K562 (cell line): ENCODE data around the gene ZNF512B. TPM values are rescaled to one million over a fixed set of nuclear protein-coding genes. Genes with fewer than 3 reads are reported as not detected.

Source experiments
- ARID4B ChIP-seq: sonication (generic); formaldehyde crosslinking; IDR thresholded peaks from 2 replicates; pipeline ENCODE4 v1.8.0; 2022; ENCODE audit warnings: mild to moderate bottlenecking, missing genetic modification reagents
- CEBPZ ChIP-seq: fragments of 150-350 bp; IDR thresholded peaks from 2 replicates; pipeline ENCODE4 v1.6.1; 2014; ENCODE audit warnings: low read depth, mild to moderate bottlenecking, low read length, borderline replicate concordance
- HDGF ChIP-seq: fragments of 450-650 bp; IDR thresholded peaks from 2 replicates; pipeline ENCODE4 v1.6.1; 2016
- HMGN3 ChIP-seq: IDR thresholded peaks from 2 replicates; pipeline ENCODE4 v1.6.1; 2011; ENCODE audit warnings: borderline replicate concordance, low read depth, mild to moderate bottlenecking, mixed read lengths, low read length; ENCODE audit not compliant: insufficient read length; ENCODE audit errors: extremely low read depth
- JUND ChIP-seq, 2 experiments: IDR thresholded peaks; 2 replicates in 1 of 2; 3 replicates in 1 of 2; pipeline ENCODE4 v1.6.1; 2011; ENCODE audit warnings: borderline replicate concordance in 2 of 2, low read depth in 2 of 2, low read length in 2 of 2, improper control_type of control experiment in 1 of 2, missing biosample characterization in 1 of 2, missing genetic modification characterization in 1 of 2, missing genetic modification reagents in 1 of 2
- NONO ChIP-seq, 2 experiments: fragments of 200-400 bp in 1 of 2; fragments of 450-650 bp in 1 of 2; formaldehyde crosslinking in 1 of 2; IDR thresholded peaks; 2 replicates each; pipeline ENCODE4 v1.6.1; 2017; ENCODE audit warnings: low read depth in 2 of 2, mild to moderate bottlenecking in 2 of 2, moderate library complexity in 2 of 2, low read length in 1 of 2
- NRF1 ChIP-seq, 2 experiments: fragments of 450-650 bp; IDR thresholded peaks in 1 of 2; conservative IDR thresholded peaks in 1 of 2; 2 replicates each; pipeline ENCODE4 v1.6.1; 2014; ENCODE audit warnings: mild to moderate bottlenecking in 2 of 2
- POLR3G ChIP-seq: IDR thresholded peaks from 2 replicates; pipeline ENCODE4 v1.6.1; 2011; ENCODE audit not compliant: insufficient read length, insufficient replicate concordance; ENCODE audit errors: extremely low read depth
- RAD21 ChIP-seq, 2 experiments: fragments of 250-450 bp in 1 of 2; fragments of 450-650 bp in 1 of 2; sonication (Bioruptor Pico) in 1 of 2; formaldehyde crosslinking in 1 of 2; IDR thresholded peaks in 1 of 2; conservative IDR thresholded peaks in 1 of 2; 2 replicates each; pipeline versions ENCODE4 v1.4.0 to v1.8.0; 2020 to 2022; ENCODE audit warnings: mild to moderate bottlenecking in 2 of 2, moderate library complexity in 1 of 2
- SP1 ChIP-seq: sonication (generic); formaldehyde crosslinking; IDR thresholded peaks from 2 replicates; pipeline ENCODE4 v1.8.1; 2022; ENCODE audit warnings: mild to moderate bottlenecking, missing genetic modification reagents
- SRSF9 ChIP-seq: fragments of 200-400 bp; formaldehyde crosslinking; IDR thresholded peaks from 2 replicates; pipeline ENCODE4 v1.6.1; 2017; ENCODE audit warnings: low read depth, low read length, borderline replicate concordance
- YBX1 ChIP-seq: fragments of 450-650 bp; IDR thresholded peaks from 2 replicates; pipeline ENCODE4 v1.7.1; 2016; ENCODE audit warnings: mild to moderate bottlenecking
- ZBTB7A ChIP-seq: IDR thresholded peaks from 2 replicates; pipeline ENCODE4 v1.6.1; 2011; ENCODE audit warnings: low read depth, mild to moderate bottlenecking, low read length, moderate library complexity, borderline replicate concordance; ENCODE audit not compliant: control insufficient read depth
- ZNF140 ChIP-seq: fragments of 250-450 bp; sonication (Bioruptor Pico); IDR thresholded peaks from 2 replicates; pipeline ENCODE4 v1.8.0; 2021; ENCODE audit warnings: moderate library complexity, mild to moderate bottlenecking, inconsistent platforms
- ZNF184 ChIP-seq: sonication (generic); formaldehyde crosslinking; IDR thresholded peaks from 2 replicates; pipeline ENCODE4 v1.5.0; 2020; ENCODE audit warnings: missing genetic modification reagents
- ZNF41 ChIP-seq: fragments of 250-450 bp; sonication (Bioruptor Pico); conservative IDR thresholded peaks from 2 replicates; pipeline ENCODE4 v1.4.0; 2020; ENCODE audit warnings: mild to moderate bottlenecking
- ZNF436 ChIP-seq: fragments of 250-450, 450-650 bp; sonication (Bioruptor Pico); formaldehyde crosslinking; IDR thresholded peaks from 2 replicates; pipeline ENCODE4 v1.7.0; 2020; ENCODE audit warnings: mild to moderate bottlenecking
- ZNF699 ChIP-seq: fragments of 250-450 bp; sonication (Bioruptor Pico); IDR thresholded peaks from 2 replicates; pipeline ENCODE4 v1.8.0; 2021; ENCODE audit warnings: mild to moderate bottlenecking, moderate library complexity; ENCODE audit not compliant: insufficient replicate concordance
- ZNF785 ChIP-seq: fragments of 250-450 bp; sonication (Bioruptor Pico); IDR thresholded peaks from 2 replicates; pipeline ENCODE4 v1.4.0; 2020; ENCODE audit warnings: mild to moderate bottlenecking
- polyA plus RNA-seq, 8 experiments: library from polyadenylated mRNA; depleted of rRNA in 4 of 8; stranded (reverse) in 5 of 8; unstranded in 3 of 8; fragments of >200 nt; fragmentation: Nextera tagmentation in 2 of 8; fragmentation: Illumina TruSeq in 1 of 8; extraction: Ambion mirVana in 2 of 8; extraction: Trizol in 1 of 8; gene quantifications; 2 replicates each; pipeline versions ENCODE4 v1.2.1 to v1.2.3, GENCODE V29; 2011 to 2014; ENCODE audit warnings: inconsistent platforms in 1 of 8, missing spikeins in 1 of 8
- total RNA-seq, 7 experiments: library from RNA; depleted of rRNA in 6 of 7; stranded (reverse); fragments of >200 nt in 6 of 7; fragmentation: Illumina TruSeq in 2 of 7; extraction: Trizol in 2 of 7; gene quantifications; 2 replicates each; pipeline versions ENCODE4 v1.2.1 to v1.2.3, GENCODE V29; 2011 to 2021; ENCODE audit warnings: low replicate concordance in 1 of 7

The ZNF512B gene
- total and polyA plus RNA-seq, 9 of the 15 experiments (the other 6 are each of a cell fraction or from before 2014, with no cell fraction given) = 0.01 to 27.8 (median 8.2) TPM

GRCh38 chr20:63973636-63974401, 4.1 kb upstream of the ZNF512B start (continued):
- TF ChIP-seq SRSF9 (no peak), YBX1 (no peak), ARID4B (CRISPR knock-in tag) (peak; percentile 66), ZNF184 (CRISPR knock-in tag) (no peak), POLR3G (no peak), ZNF785 (no peak), HMGN3 (peak; percentile 35), ZNF41 (CRISPR knock-in tag) (no peak), ZNF699 (CRISPR knock-in tag) (no peak), SP1 (CRISPR knock-in tag) (peak; percentile 80), CEBPZ (no peak), HDGF (no peak), ZNF140 (CRISPR knock-in tag) (no peak), NRF1 (conservative IDR thresholded peaks at IDR 0.05 in 1 of 2, IDR thresholded peaks at IDR 0.05 in 1 of 2) (peak; percentile 62 to 73), JUND (IDR thresholded peaks at IDR 0.05; ENCODE audit: borderline replicate concordance, low read depth, low read length) (0 out of 2 replicates have a peak, but pooled peaks have one; percentile 38), JUND (tag; IDR thresholded peaks at IDR 0.05; ENCODE audit: borderline replicate concordance, low read depth, low read length) (no peak; the same call in 2 of the 3 replicates), ZNF436 (CRISPR knock-in tag) (no peak), RAD21 (CRISPR knock-in tag; conservative IDR thresholded peaks at IDR 0.05 in 1 of 2, IDR thresholded peaks at IDR 0.05 in 1 of 2) (peak; percentile 90 to 91), NONO (IDR thresholded peaks at IDR 0.05; ENCODE audit: low read depth in 2 of 2, low read length in 1 of 2) (no peak), ZBTB7A (peak; percentile 78)
